ENCODE data around the gene SNX32.

GRCh38 chr11:65883058-65883761 lies 49.4 kb downstream of the SNX32 start:
- TF ChIP-seq YY1 (IDR thresholded peaks at IDR 0.05; ENCODE audit: insufficient read depth, insufficient read length) (no peak), ZNF274 (IDR thresholded peaks at IDR 0.05; ENCODE audit: low read depth, low read length) (no peak)

Measured in NT2/D1 (cell line).